HepG2 (cell line): ENCODE results near the gene TTC28. TPM values are rescaled to one million over a fixed set of nuclear protein-coding genes. Genes with fewer than 3 reads are reported as not detected.

ENCODE experiments used
- ATAC-seq: fragments of 200-7000 bp; cut with Tn5 transposase; 3 replicates; pipeline ENCODE4 v1.9.1; 2020; ENCODE audit warnings: mild to moderate bottlenecking, moderate library complexity
- BruUV-seq: library from RNA; stranded (reverse); fragments of 400-500 nt; replicated peaks from 2 replicates; lab custom pipeline; 2021; lab: Mats Ljungman, UMichigan
- CTCF ChIA-PET: fragments of 300-600 bp; formaldehyde crosslinking; extraction: SDS; loops from one replicate; lab custom pipeline; 2021; ENCODE audit warnings: low total read pairs, inconsistent platforms, low intra/inter-chr PET ratio; lab: Yijun Ruan, JAX
- POLR2A ChIA-PET: fragments of 350-600 bp; sonication (Branson Sonifier 250); formaldehyde crosslinking; loops from one replicate; lab custom pipeline; 2020; ENCODE audit warnings: antibody characterized with exemption, inconsistent platforms; lab: Yijun Ruan, JAX
- DNase-seq: peaks from one replicate; pipeline ENCODE4 v3.0.0-alpha.2; 2015; ENCODE audit warnings: low spot score
- FAIRE-seq: peaks from 3 replicates; lab custom pipeline; 2011; peaks lifted over from hg19 to GRCh38; lab: Jason Lieb, UNC
- H2AFZ ChIP-seq: one replicate; pipeline ENCODE4 v1.6.1; 2011; ENCODE audit warnings: low read length, inconsistent platforms
- H3K27ac ChIP-seq: fragments of 300-600 bp; 3 replicates; pipeline ENCODE4 v1.8.0; 2011; ENCODE audit warnings: mixed run types, mild to moderate bottlenecking, mixed read lengths, low read length, inconsistent platforms; ENCODE audit not compliant: insufficient read depth; ENCODE audit errors: extremely low read length
- H3K27me3 ChIP-seq, 2 experiments: fragments of 200-600 bp in 1 of 2; 2 replicates in 1 of 2; 3 replicates in 1 of 2; pipeline versions ENCODE4 v1.6.0 to v1.8.0; 2011; ENCODE audit warnings: low read length in 2 of 2, mild to moderate bottlenecking in 2 of 2, moderate library complexity in 2 of 2, inconsistent platforms in 1 of 2; ENCODE audit not compliant: insufficient read depth in 2 of 2, control insufficient read depth in 1 of 2
- H3K36me3 ChIP-seq, 2 experiments: fragments of 200-600 bp in 1 of 2; replicated peaks in 1 of 2; 2 replicates in 1 of 2; 3 replicates in 1 of 2; pipeline versions ENCODE4 v1.5.1 to v1.8.0; 2011; ENCODE audit warnings: low read length in 2 of 2, inconsistent platforms in 1 of 2; ENCODE audit not compliant: insufficient read depth in 2 of 2, control insufficient read depth in 1 of 2
- H3K4me1 ChIP-seq: 2 replicates; pipeline ENCODE4 v1.5.1; 2012; ENCODE audit warnings: low read length, inconsistent platforms; ENCODE audit not compliant: insufficient read depth
- H3K4me2 ChIP-seq: 2 replicates; pipeline ENCODE4 v1.6.0; 2011; ENCODE audit warnings: low read depth, low read length, inconsistent platforms
- H3K4me3 ChIP-seq, 3 experiments: fragments of 200-600 bp in 1 of 3; sonication (generic), shearing (Covaris generic) in 1 of 3; replicated peaks in 1 of 3; 2 replicates each; pipeline ENCODE4 v1.5.1; 2011 to 2016; ENCODE audit warnings: low read length in 3 of 3, inconsistent platforms in 2 of 3, low read depth in 2 of 3, mild to moderate bottlenecking in 2 of 3, control low read depth in 1 of 3, mixed read lengths in 1 of 3; ENCODE audit not compliant: insufficient read depth in 1 of 3
- H3K79me2 ChIP-seq: one replicate; pipeline ENCODE4 v1.6.1; 2011; ENCODE audit warnings: low read length, inconsistent platforms; ENCODE audit not compliant: insufficient read depth
- H3K9ac ChIP-seq: 2 replicates; pipeline ENCODE4 v1.6.0; 2011; ENCODE audit warnings: mild to moderate bottlenecking, low read depth, low read length, inconsistent platforms; ENCODE audit not compliant: insufficient read depth
- H3K9me3 ChIP-seq: 2 replicates; pipeline ENCODE4 v1.5.1; 2012; ENCODE audit warnings: mild to moderate bottlenecking, low read length
- H4K20me1 ChIP-seq: 2 replicates; pipeline ENCODE4 v1.6.0; 2011; ENCODE audit warnings: inconsistent platforms, mild to moderate bottlenecking, low read length, moderate library complexity; ENCODE audit not compliant: insufficient read depth
- BATF2 ChIP-seq: sonication (generic); formaldehyde crosslinking; IDR thresholded peaks from 2 replicates; pipeline ENCODE4 v1.8.0; 2022; ENCODE audit warnings: mild to moderate bottlenecking, missing genetic modification reagents, moderate library complexity
- HNF4A ChIP-seq: sonication (generic); formaldehyde crosslinking; IDR thresholded peaks from 2 replicates; pipeline ENCODE4 v1.4.0; 2020; ENCODE audit warnings: missing genetic modification reagents
- KAT8 ChIP-seq: IDR thresholded peaks from 2 replicates; pipeline ENCODE4 v1.6.1; 2016; ENCODE audit warnings: missing genetic modification reagents, missing compliant biosample characterization
- LBX2 ChIP-seq: sonication (generic); formaldehyde crosslinking; IDR thresholded peaks from 2 replicates; pipeline ENCODE4 v1.5.0; 2020; ENCODE audit warnings: missing genetic modification reagents, mild to moderate bottlenecking, borderline replicate concordance
- MAFG ChIP-seq: sonication (generic); formaldehyde crosslinking; IDR thresholded peaks from 2 replicates; pipeline ENCODE4 v1.5.1; 2020; ENCODE audit warnings: mild to moderate bottlenecking, missing genetic modification reagents
- NAIF1 ChIP-seq: sonication (generic); formaldehyde crosslinking; IDR thresholded peaks from 2 replicates; pipeline ENCODE4 v1.5.0; 2020; ENCODE audit warnings: mild to moderate bottlenecking, missing genetic modification reagents, borderline replicate concordance
- NFKBIZ ChIP-seq: IDR thresholded peaks from 2 replicates; pipeline ENCODE4 v1.6.1; 2018; ENCODE audit warnings: missing genetic modification reagents, missing compliant biosample characterization
- RNF2 ChIP-seq: fragments of 450-650 bp; conservative IDR thresholded peaks from 2 replicates; pipeline ENCODE4 v1.6.1; 2016; ENCODE audit warnings: low read depth
- SMC3 ChIP-seq: IDR thresholded peaks from 2 replicates; pipeline ENCODE4 v1.6.1; 2011; ENCODE audit warnings: low read length, improper control_type of control experiment
- ZBTB20 ChIP-seq: sonication (generic); formaldehyde crosslinking; IDR thresholded peaks from 2 replicates; pipeline ENCODE4 v1.8.1; 2023; ENCODE audit warnings: missing genetic modification reagents, low read depth, mild to moderate bottlenecking, borderline replicate concordance
- ZBTB25 ChIP-seq: IDR thresholded peaks from 2 replicates; pipeline ENCODE4 v1.6.1; 2018; ENCODE audit warnings: missing genetic modification reagents
- ZBTB7A ChIP-seq: sonication (generic); formaldehyde crosslinking; IDR thresholded peaks from 2 replicates; pipeline ENCODE4 v1.8.0; 2022; ENCODE audit warnings: mild to moderate bottlenecking, missing genetic modification reagents
- ZFAT ChIP-seq: sonication (generic); formaldehyde crosslinking; conservative IDR thresholded peaks from 2 replicates; pipeline ENCODE4 v1.8.1; 2023; ENCODE audit warnings: missing genetic modification reagents, inconsistent platforms
- ZNF205 ChIP-seq: IDR thresholded peaks from 2 replicates; pipeline ENCODE4 v1.6.1; 2018; ENCODE audit warnings: missing biosample characterization, missing genetic modification reagents
- ZNF564 ChIP-seq: sonication (generic); formaldehyde crosslinking; IDR thresholded peaks from 2 replicates; pipeline ENCODE4 v1.8.1; 2023; ENCODE audit warnings: mild to moderate bottlenecking, missing genetic modification reagents
- ZNF646 ChIP-seq: sonication (generic); formaldehyde crosslinking; IDR thresholded peaks from 2 replicates; pipeline ENCODE4 v1.9.0; 2021; ENCODE audit warnings: mild to moderate bottlenecking, missing genetic modification reagents
- ZNF7 ChIP-seq: IDR thresholded peaks from 2 replicates; pipeline ENCODE4 v1.6.1; 2016; ENCODE audit warnings: missing biosample characterization, missing genetic modification reagents
- WGBS: methylation state at CpG from one replicate; pipeline ENCODE4 v1.1.6; 2017; ENCODE audit warnings: low lambda C conversion rate; 5-methylcytosine and 5-hydroxymethylcytosine counted together
- in situ Hi-C: cut with HindIII; loops from 2 replicates; pipeline ENCODE4 v1.10.0; 2017; ENCODE audit warnings: low pct_unique_long_range_greater_than_20kb; ENCODE audit not compliant: extremely low pct_ligation_motif_present
- intact Hi-C: fragments of 100-400 bp; cut with micrococcal nuclease; formaldehyde crosslinking; loops from one replicate; pipeline ENCODE4 v1.10.0; 2022; ENCODE audit not compliant: unreplicated experiment
- polyA plus RNA-seq, 8 experiments: library from polyadenylated mRNA; depleted of rRNA in 3 of 8; stranded (reverse) in 7 of 8; unstranded in 1 of 8; fragments of >200 nt; fragmentation: Illumina TruSeq in 4 of 8; extraction: Trizol in 4 of 8; gene quantifications; 2 replicates each; pipeline versions ENCODE4 v1.2.1 to v1.2.3, GENCODE V29; 2011 to 2016; ENCODE audit warnings: low read depth in 4 of 8, missing spikeins in 1 of 8, mixed read lengths in 1 of 8; ENCODE audit not compliant: insufficient read depth in 1 of 8
- total RNA-seq, 5 experiments: library from RNA; depleted of rRNA; stranded (reverse); fragments of >200 nt; fragmentation: Illumina TruSeq; extraction: Trizol; gene quantifications; 2 replicates each; pipeline ENCODE4 v1.2.3, GENCODE V29; 2016; ENCODE audit warnings: low read depth in 1 of 5

Gene TTC28
- total and polyA plus RNA-seq, 2 of the 13 experiments (the other 11 are each of a cell fraction or from before 2014, with no cell fraction given) = 4.2 to 13.1 TPM

- CTCF ChIA-PET = no interaction called here
- FAIRE-seq (no peak), ATAC-seq (no peak), DNase-seq (no peak)
- no peaks in the 10 kb centered on the region for H3K9me3 ChIP-seq
- H3K9ac ChIP-seq = no peak overlapping the region
- no peak overlapping the region for H3K4me3 ChIP-seq
- POLR2A ChIA-PET = no interaction called here
- TF ChIP-seq SMC3 = no peak
- TF ChIP-seq HNF4A (CRISPR knock-in tag) = no peak
- no peak for TF ChIP-seq RNF2
- TF ChIP-seq ZNF564 = no peak
- TF ChIP-seq ZBTB25 (CRISPR knock-in tag) = no peak
- TF ChIP-seq NAIF1 = no peak
- no peak for TF ChIP-seq MAFG (CRISPR knock-in tag)
- no peak for TF ChIP-seq KAT8
- no peak for TF ChIP-seq LBX2 (CRISPR knock-in tag)
- no peak for TF ChIP-seq NFKBIZ
- TF ChIP-seq BATF2 = no peak
- TF ChIP-seq ZFAT (CRISPR knock-in tag) = no peak
- no peak for TF ChIP-seq ZNF205 (CRISPR knock-in tag)
- no peak for TF ChIP-seq ZNF7
- no peak for TF ChIP-seq ZNF646 (CRISPR knock-in tag)
- no peak for TF ChIP-seq ZBTB20 (CRISPR knock-in tag)
- TF ChIP-seq ZBTB7A (CRISPR knock-in tag) = no peak
- H4K20me1 ChIP-seq = no peaks in the 10 kb centered on the region
- no peaks in the 10 kb centered on the region for H3K79me2 ChIP-seq
- H3K4me1 ChIP-seq = no peaks in the 10 kb centered on the region
- H3K36me3 ChIP-seq = no peaks in the 10 kb centered on the region
- H3K27me3 ChIP-seq = no peaks in the 10 kb centered on the region
- no TSS peak for BruUV-seq
- intact Hi-C loops (no loop called here), in situ Hi-C loops (no loop called here)
- H3K27ac ChIP-seq = no peak overlapping the region
- WGBS = 89% methylated on average over 5 of the region's 5 CpGs
- no peak overlapping the region for H2AFZ ChIP-seq
- H3K4me2 ChIP-seq = no peak overlapping the region
Measured at GRCh38 chr22:28402539-28402938, 277.1 kb downstream of the TTC28 start.
